Liver (tissue), 9 donors: ENCODE results near the gene APOBEC3G. TPM values are rescaled to one million over a fixed set of nuclear protein-coding genes. Genes with fewer than 3 reads are reported as not detected.

Experiments
- DNase-seq: peaks from one replicate; pipeline ENCODE4 v3.0.0-alpha.2; 2017; ENCODE audit warnings: low spot score
- H3K27ac ChIP-seq, 2 donors: one replicate each; pipeline ENCODE4 v1.7.0; 2013; ENCODE audit warnings: inconsistent platforms in 2 of 2, low read length in 2 of 2, control low read depth in 1 of 2, low read depth in 1 of 2, mild to moderate bottlenecking in 1 of 2
- H3K27me3 ChIP-seq, 4 donors: one replicate each; pipeline versions ENCODE4 v1.6.1 to v1.7.0; 2013; ENCODE audit warnings: low read length in 3 of 4, inconsistent platforms in 1 of 4, mild to moderate bottlenecking in 1 of 4, moderate library complexity in 1 of 4; ENCODE audit not compliant: control insufficient read depth in 4 of 4, insufficient read depth in 4 of 4
- H3K36me3 ChIP-seq, 4 donors: one replicate each; pipeline versions ENCODE4 v1.6.1 to v1.7.0; 2013; ENCODE audit warnings: low read length in 3 of 4, mild to moderate bottlenecking in 3 of 4, low read depth in 1 of 4, moderate library complexity in 1 of 4; ENCODE audit not compliant: control insufficient read depth in 4 of 4, insufficient read depth in 3 of 4
- H3K4me1 ChIP-seq, 4 donors: one replicate each; pipeline versions ENCODE4 v1.6.1 to v1.7.0; 2013; ENCODE audit warnings: low read length in 3 of 4, mild to moderate bottlenecking in 3 of 4, moderate library complexity in 1 of 4; ENCODE audit not compliant: control insufficient read depth in 4 of 4, insufficient read depth in 4 of 4
- H3K4me3 ChIP-seq, 3 donors: one replicate each; pipeline versions ENCODE4 v1.6.1 to v1.7.0; 2013; ENCODE audit warnings: low read length in 3 of 3, control low read depth in 1 of 3, low read depth in 1 of 3, mild to moderate bottlenecking in 1 of 3
- H3K9ac ChIP-seq, 2 donors: one replicate each; pipeline ENCODE4 v1.7.0; 2013; ENCODE audit warnings: low read length in 2 of 2, mild to moderate bottlenecking in 2 of 2, moderate library complexity in 2 of 2, control low read depth in 1 of 2, low read depth in 1 of 2
- H3K9me3 ChIP-seq, 4 donors: one replicate each; pipeline versions ENCODE4 v1.6.1 to v1.7.0; 2013; ENCODE audit warnings: low read length in 3 of 4; ENCODE audit not compliant: control insufficient read depth in 4 of 4
- ATF3 ChIP-seq: IDR thresholded peaks from 2 replicates; pipeline ENCODE4 v1.6.1; 2016; ENCODE audit warnings: antibody characterized with exemption
- CTCF ChIP-seq: fragments of 150-350 bp; IDR thresholded peaks from 2 replicates; pipeline ENCODE4 v1.5.1; 2017; ENCODE audit warnings: improper control_type of control experiment, low read depth, low read length; ENCODE audit not compliant: missing input control
- EGR1 ChIP-seq, 2 donors: IDR thresholded peaks; 2 replicates each; pipeline ENCODE4 v1.6.1; 2016 to 2018; ENCODE audit warnings: antibody characterized with exemption in 2 of 2, low read depth in 2 of 2
- FOXA1 ChIP-seq: IDR thresholded peaks from 2 replicates; pipeline ENCODE4 v1.6.1; 2016; ENCODE audit warnings: antibody characterized with exemption
- FOXA2 ChIP-seq: IDR thresholded peaks from 2 replicates; pipeline ENCODE4 v1.6.1; 2016; ENCODE audit warnings: antibody characterized with exemption
- GABPA ChIP-seq, 2 donors: IDR thresholded peaks in 1 of 2; conservative IDR thresholded peaks in 1 of 2; 2 replicates each; pipeline ENCODE4 v1.6.1; 2016; ENCODE audit warnings: antibody characterized with exemption in 2 of 2, mild to moderate bottlenecking in 1 of 2, moderate library complexity in 1 of 2
- HNF4A ChIP-seq, 2 donors: conservative IDR thresholded peaks; 2 replicates each; pipeline ENCODE4 v1.6.1; 2016; ENCODE audit warnings: antibody characterized with exemption in 2 of 2, mild to moderate bottlenecking in 2 of 2
- JUND ChIP-seq, 2 donors: IDR thresholded peaks; 2 replicates each; pipeline ENCODE4 v1.6.1; 2016; ENCODE audit warnings: antibody characterized with exemption in 2 of 2
- MAX ChIP-seq: IDR thresholded peaks from 2 replicates; pipeline ENCODE4 v1.6.1; 2016; ENCODE audit warnings: antibody characterized with exemption
- NR2F2 ChIP-seq: IDR thresholded peaks from 2 replicates; pipeline ENCODE4 v1.6.1; 2016; ENCODE audit warnings: antibody characterized with exemption
- RAD21 ChIP-seq, 2 donors: IDR thresholded peaks; 2 replicates each; pipeline ENCODE4 v1.6.1; 2016; ENCODE audit warnings: antibody characterized with exemption in 2 of 2, mild to moderate bottlenecking in 2 of 2
- REST ChIP-seq: IDR thresholded peaks from 2 replicates; pipeline ENCODE4 v1.6.1; 2016; ENCODE audit warnings: antibody characterized with exemption, mild to moderate bottlenecking
- RXRA ChIP-seq, 2 donors: IDR thresholded peaks; 2 replicates each; pipeline ENCODE4 v1.6.1; 2017 to 2018; ENCODE audit warnings: antibody characterized with exemption in 2 of 2, mild to moderate bottlenecking in 1 of 2
- SP1 ChIP-seq: IDR thresholded peaks from 2 replicates; pipeline ENCODE4 v1.6.1; 2018; ENCODE audit warnings: antibody characterized with exemption, mild to moderate bottlenecking
- TAF1 ChIP-seq: conservative IDR thresholded peaks from 2 replicates; pipeline ENCODE4 v1.6.1; 2016; ENCODE audit warnings: antibody characterized with exemption, mild to moderate bottlenecking
- YY1 ChIP-seq: IDR thresholded peaks from 2 replicates; pipeline ENCODE4 v1.6.1; 2016; ENCODE audit warnings: antibody characterized with exemption, mild to moderate bottlenecking
- ZBTB33 ChIP-seq: IDR thresholded peaks from 2 replicates; pipeline ENCODE4 v1.6.1; 2016; ENCODE audit warnings: antibody characterized with exemption
- WGBS: extraction: QIAGEN DNeasy Blood & Tissue Kit; methylation state at CpG from one replicate; pipeline ENCODE4 v1.1.7; 2013; 5-methylcytosine and 5-hydroxymethylcytosine counted together
- polyA plus RNA-seq, 2 donors: library from polyadenylated mRNA; stranded (reverse) in 1 of 2; unstranded in 1 of 2; fragments of 200-250 nt in 1 of 2; fragments of >200 nt in 1 of 2; fragmentation: Nextera tagmentation in 1 of 2; extraction: Ambion mirVana in 1 of 2; gene quantifications; one replicate each; pipeline versions ENCODE4 v1.2.1 to v1.2.3, GENCODE V29; 2013 to 2015
- total RNA-seq, 2 donors: library from RNA; depleted of rRNA; stranded (reverse); fragments of >200 nt; gene quantifications; one replicate each; pipeline ENCODE4 v1.2.3, GENCODE V29; 2014
- donor health status: healthy.
- donor health status: healthy.
- donor health status: healthy.
- donor health status: healthy.
- donor health status: healthy.

Gene APOBEC3G
- total and polyA plus RNA-seq, 4 donors, result 1.9 to 9.2 (median 2.9) TPM

- Histone ChIP-seq H3K36me3 (no peaks in the 10 kb centered on the region), H3K4me1 (no peaks in the 10 kb centered on the region), H3K9me3 (no peaks in the 10 kb centered on the region), H3K27ac (no peak overlapping the region), H3K27me3 (no peaks in the 10 kb centered on the region), H3K9ac (no peak overlapping the region), H3K4me3 (no peak overlapping the region)
- TF ChIP-seq SP1 (no peak), RXRA (IDR thresholded peaks at IDR 0.05) (no peak), HNF4A (conservative IDR thresholded peaks at IDR 0.05) (no peak), YY1 (no peak), EGR1 (IDR thresholded peaks at IDR 0.05; ENCODE audit: low read depth in 2 of 2) (no peak), GABPA (IDR thresholded peaks at IDR 0.05 in 1 of 2, conservative IDR thresholded peaks at IDR 0.05 in 1 of 2) (no peak), JUND (IDR thresholded peaks at IDR 0.05) (no peak), FOXA2 (no peak), ZBTB33 (no peak), TAF1 (no peak), FOXA1 (no peak)
- DNase-seq, result no peak
- WGBS, result 75% methylated on average over 2 of the region's 2 CpGs
These were observed 26.4 kb downstream of the APOBEC3G start for GRCh38 chr22:39103431-39103830.

GRCh38 chr22:39106326-39106725, 29.3 kb downstream of the APOBEC3G start:
- Histone ChIP-seq H3K27me3 (no peaks in the 10 kb centered on the region), H3K4me3 (no peak overlapping the region), H3K27ac (no peak overlapping the region), H3K36me3 (no peaks in the 10 kb centered on the region), H3K9me3 (no peaks in the 10 kb centered on the region), H3K4me1 (no peaks in the 10 kb centered on the region), H3K9ac (no peak overlapping the region)
- DNase-seq, result no peak
- no peak for TF ChIP-seq RXRA (IDR thresholded peaks at IDR 0.05)
- WGBS, result 66% methylated on average over 2 of the region's 2 CpGs

GRCh38 chr22:39108487-39108886, 31.4 kb downstream of the APOBEC3G start:
- Histone ChIP-seq H3K4me1 (no peaks in the 10 kb centered on the region), H3K27ac (no peak overlapping the region), H3K36me3 (no peaks in the 10 kb centered on the region), H3K9ac (no peak overlapping the region), H3K27me3 (no peaks in the 10 kb centered on the region), H3K9me3 (no peaks in the 10 kb centered on the region), H3K4me3 (no peak overlapping the region)
- no peak for DNase-seq
- TF ChIP-seq YY1 (no peak), ATF3 (no peak), HNF4A (conservative IDR thresholded peaks at IDR 0.05) (no peak), REST (no peak), SP1 (no peak), ZBTB33 (no peak), RXRA (IDR thresholded peaks at IDR 0.05) (no peak), MAX (no peak), JUND (IDR thresholded peaks at IDR 0.05) (no peak), CTCF (no peak), GABPA (IDR thresholded peaks at IDR 0.05 in 1 of 2, conservative IDR thresholded peaks at IDR 0.05 in 1 of 2) (no peak), EGR1 (IDR thresholded peaks at IDR 0.05; ENCODE audit: low read depth in 2 of 2) (no peak), NR2F2 (no peak), TAF1 (no peak), RAD21 (IDR thresholded peaks at IDR 0.05) (no peak), FOXA1 (no peak)
- WGBS, result 94% methylated on average over 4 of the region's 4 CpGs
